Stimulated activated CD8-positive, alpha-beta memory T cell treated with anti-CD3 and anti-CD28 coated beads, Interleukin-7, amount 100 ng/mL, for 4 hours (primary cell): ENCODE data around the gene MEIOB.
"Not testable (repeated sequence)": the region's sequence is repeated elsewhere in the genome, so short reads cannot be mapped to it uniquely, and the experiment has no call there.

Experiments
- DNase-seq, 2 donors: peaks; one replicate each; pipeline ENCODE4 v3.0.0-alpha.2; 2020; ENCODE audit warnings: low read depth in 2 of 2

MEIOB gene

GRCh38 chr16:1871974-1872635, at the start of gene MEIOB:
MEIOB (minus strand) TSS chr16:1872164; CDS start chr16:1868175, 3,989 bp downstream.
- peak in 1 of 2 donors; percentile 2 for DNase-seq

- DNase-seq = no peak
Measured at GRCh38 chr16:1920727-1921171, 48.8 kb upstream of the MEIOB start.

- DNase-seq = not testable (repeated sequence)
Measured at GRCh38 chr16:1920122-1920521, 48.2 kb upstream of the MEIOB start.

GRCh38 chr16:1919327-1919998, 47.5 kb upstream of the MEIOB start:
- no peak for DNase-seq

- no peak for DNase-seq
Measured at GRCh38 chr16:1918351-1919326, 46.7 kb upstream of the MEIOB start, which contains the start of gene HS3ST6. HS3ST6 (minus strand) TSS chr16:1918415; CDS start chr16:1918323, 92 bp downstream.

- no peak for DNase-seq
Measured at GRCh38 chr16:1917665-1918350, 45.8 kb upstream of the MEIOB start.

- DNase-seq = no peak
Measured at GRCh38 chr16:1917056-1917664, 45.2 kb upstream of the MEIOB start.

GRCh38 chr16:1916640-1916990, 44.7 kb upstream of the MEIOB start:
- no peak for DNase-seq

- no peak for DNase-seq
Measured at GRCh38 chr16:1915732-1916639, 44.0 kb upstream of the MEIOB start.

GRCh38 chr16:1914988-1915387, 43.0 kb upstream of the MEIOB start:
- no peak for DNase-seq

GRCh38 chr16:1914084-1914608, 42.2 kb upstream of the MEIOB start:
- no peak for DNase-seq

- DNase-seq = no peak
Measured at GRCh38 chr16:1913327-1914083, 41.5 kb upstream of the MEIOB start.

GRCh38 chr16:1912215-1912543, 40.2 kb upstream of the MEIOB start:
- DNase-seq = no peak

- no peak for DNase-seq
Measured at GRCh38 chr16:1911467-1912214, 39.7 kb upstream of the MEIOB start.

GRCh38 chr16:1909561-1910231, 37.7 kb upstream of the MEIOB start:
- DNase-seq = no peak

- DNase-seq = no peak
Measured at GRCh38 chr16:1908983-1909382, 37.0 kb upstream of the MEIOB start.

- no peak for DNase-seq
Measured at GRCh38 chr16:1908184-1908583, 36.2 kb upstream of the MEIOB start.
